ENCODE measurements around the gene FBXW2.

DNA sequence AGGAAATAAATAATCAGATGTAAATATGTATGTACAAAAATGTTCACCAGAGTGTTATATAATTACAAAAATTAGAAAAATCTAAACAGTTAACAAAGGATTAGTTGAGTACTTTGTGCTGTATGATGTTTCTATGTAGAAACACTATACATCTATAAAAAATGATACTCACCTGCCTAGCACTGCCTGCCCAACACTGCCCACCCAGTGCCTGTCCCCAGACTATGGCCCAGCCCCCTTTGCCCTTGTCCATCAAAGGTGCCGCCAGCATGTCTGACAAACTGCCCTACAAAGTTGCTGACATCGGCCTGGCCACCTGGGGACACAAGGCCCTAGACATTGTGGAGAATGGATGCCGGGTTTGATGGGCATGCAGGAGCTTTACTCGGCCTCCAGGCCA lies 72.8 kb downstream of the FBXW2 start:
- TF ChIP-seq, protein P1, sequence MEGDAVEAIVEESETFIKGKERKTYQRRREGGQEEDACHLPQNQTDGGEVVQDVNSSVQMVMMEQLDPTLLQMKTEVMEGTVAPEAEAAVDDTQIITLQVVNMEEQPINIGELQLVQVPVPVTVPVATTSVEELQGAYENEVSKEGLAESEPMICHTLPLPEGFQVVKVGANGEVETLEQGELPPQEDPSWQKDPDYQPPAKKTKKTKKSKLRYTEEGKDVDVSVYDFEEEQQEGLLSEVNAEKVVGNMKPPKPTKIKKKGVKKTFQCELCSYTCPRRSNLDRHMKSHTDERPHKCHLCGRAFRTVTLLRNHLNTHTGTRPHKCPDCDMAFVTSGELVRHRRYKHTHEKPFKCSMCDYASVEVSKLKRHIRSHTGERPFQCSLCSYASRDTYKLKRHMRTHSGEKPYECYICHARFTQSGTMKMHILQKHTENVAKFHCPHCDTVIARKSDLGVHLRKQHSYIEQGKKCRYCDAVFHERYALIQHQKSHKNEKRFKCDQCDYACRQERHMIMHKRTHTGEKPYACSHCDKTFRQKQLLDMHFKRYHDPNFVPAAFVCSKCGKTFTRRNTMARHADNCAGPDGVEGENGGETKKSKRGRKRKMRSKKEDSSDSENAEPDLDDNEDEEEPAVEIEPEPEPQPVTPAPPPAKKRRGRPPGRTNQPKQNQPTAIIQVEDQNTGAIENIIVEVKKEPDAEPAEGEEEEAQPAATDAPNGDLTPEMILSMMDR (IDR thresholded peaks at IDR 0.05 in 8 of 11, conservative IDR thresholded peaks at IDR 0.05 in 3 of 11): no peak
- TF ChIP-seq POLR2A (IDR thresholded peaks at IDR 0.05): no peak
